H9 (cell line): ENCODE measurements around the gene MAP2K3. TPM values are rescaled to one million over a fixed set of nuclear protein-coding genes. Genes with fewer than 3 reads are reported as not detected.

ENCODE experiments used
- DNase-seq: peaks from one replicate; pipeline ENCODE4 v3.0.0-alpha.2; 2017
- H2AFZ ChIP-seq: one replicate; pipeline ENCODE4 v1.6.1; 2013; ENCODE audit warnings: mild to moderate bottlenecking, low read length, control low read depth, moderate library complexity
- H2AK5ac ChIP-seq: 2 replicates; pipeline ENCODE4 v1.6.1; 2013; ENCODE audit warnings: low read length, control low read depth, mixed read lengths; ENCODE audit not compliant: insufficient read length
- H2BK120ac ChIP-seq: one replicate; pipeline ENCODE4 v1.6.1; 2013; ENCODE audit warnings: low read depth, mild to moderate bottlenecking, low read length, control low read depth, inconsistent platforms; ENCODE audit not compliant: poor library complexity, severe bottlenecking
- H2BK12ac ChIP-seq: 2 replicates; pipeline ENCODE4 v1.6.1; 2013; ENCODE audit warnings: low read length, control low read depth, mixed read lengths, low read depth; ENCODE audit not compliant: insufficient read length
- H2BK15ac ChIP-seq: 2 replicates; pipeline ENCODE4 v1.6.1; 2013; ENCODE audit warnings: low read depth, low read length, control low read depth
- H2BK20ac ChIP-seq: one replicate; pipeline ENCODE4 v1.6.1; 2013; ENCODE audit warnings: low read depth, mild to moderate bottlenecking, low read length, control low read depth, inconsistent platforms; ENCODE audit not compliant: poor library complexity, severe bottlenecking
- H2BK5ac ChIP-seq: 2 replicates; pipeline ENCODE4 v1.6.1; 2013; ENCODE audit warnings: low read length, control low read depth, mixed read lengths; ENCODE audit not compliant: insufficient read length
- H3K14ac ChIP-seq: 2 replicates; pipeline ENCODE4 v1.6.1; 2013; ENCODE audit warnings: low read length, control low read depth; ENCODE audit not compliant: insufficient read depth
- H3K18ac ChIP-seq: 2 replicates; pipeline ENCODE4 v1.6.1; 2013; ENCODE audit warnings: low read depth, mild to moderate bottlenecking, mixed read lengths, low read length, control low read depth; ENCODE audit not compliant: insufficient read length
- H3K23ac ChIP-seq: 2 replicates; pipeline ENCODE4 v1.6.1; 2013; ENCODE audit warnings: low read length, control low read depth, mixed read lengths, low read depth; ENCODE audit not compliant: insufficient read length
- H3K23me2 ChIP-seq: 2 replicates; pipeline ENCODE4 v1.6.1; 2013; ENCODE audit warnings: low read depth, mild to moderate bottlenecking, mixed read lengths, low read length, control low read depth; ENCODE audit not compliant: insufficient read length, poor library complexity, severe bottlenecking
- H3K27ac ChIP-seq: 2 replicates; pipeline ENCODE4 v1.5.1; 2013; ENCODE audit warnings: low read length, control low read depth, mixed read lengths, low read depth; ENCODE audit not compliant: insufficient read length
- H3K27me3 ChIP-seq: 2 replicates; pipeline ENCODE4 v1.6.1; 2013; ENCODE audit warnings: low read length, control low read depth, inconsistent platforms; ENCODE audit not compliant: insufficient read depth
- H3K4ac ChIP-seq: 2 replicates; pipeline ENCODE4 v1.6.1; 2013; ENCODE audit warnings: low read depth, mild to moderate bottlenecking, control low read depth, inconsistent platforms, low read length, moderate library complexity
- H3K4me1 ChIP-seq: 2 replicates; pipeline ENCODE4 v1.6.1; 2013; ENCODE audit warnings: low read length, control low read depth, inconsistent platforms; ENCODE audit not compliant: insufficient read depth
- H3K4me2 ChIP-seq: 2 replicates; pipeline ENCODE4 v1.6.1; 2013; ENCODE audit warnings: low read length, control low read depth, mixed read lengths; ENCODE audit not compliant: insufficient read length, insufficient read depth
- H3K56ac ChIP-seq: 2 replicates; pipeline ENCODE4 v1.6.1; 2013; ENCODE audit warnings: low read depth, mild to moderate bottlenecking, mixed read lengths, low read length, control low read depth; ENCODE audit not compliant: insufficient read length
- H3K79me1 ChIP-seq: 2 replicates; pipeline ENCODE4 v1.6.1; 2013; ENCODE audit warnings: low read depth, mild to moderate bottlenecking, moderate library complexity, low read length, control low read depth, inconsistent platforms; ENCODE audit not compliant: insufficient read depth, poor library complexity, severe bottlenecking
- H3K79me2 ChIP-seq: 2 replicates; pipeline ENCODE4 v1.6.1; 2013; ENCODE audit warnings: low read length, control low read depth, inconsistent platforms; ENCODE audit not compliant: insufficient read depth
- H3K9ac ChIP-seq: 2 replicates; pipeline ENCODE4 v1.6.1; 2013; ENCODE audit warnings: low read length, control low read depth, mixed read lengths; ENCODE audit not compliant: insufficient read length; ENCODE audit errors: extremely low read depth
- H3K9me3 ChIP-seq: one replicate; pipeline ENCODE4 v1.6.1; 2013; ENCODE audit warnings: low read depth, low read length, inconsistent platforms; ENCODE audit not compliant: control insufficient read depth
- H3T11ph ChIP-seq: one replicate; pipeline ENCODE4 v1.6.1; 2013; ENCODE audit warnings: mild to moderate bottlenecking, low read length, control low read depth, inconsistent platforms
- H4K20me1 ChIP-seq: one replicate; pipeline ENCODE4 v1.6.1; 2013; ENCODE audit not compliant: control insufficient read depth, insufficient read length, insufficient read depth
- H4K5ac ChIP-seq: 2 replicates; pipeline ENCODE4 v1.6.1; 2013; ENCODE audit warnings: low read depth, mild to moderate bottlenecking, mixed read lengths, low read length, control low read depth; ENCODE audit not compliant: insufficient read length
- H4K8ac ChIP-seq: replicated peaks from 2 replicates; pipeline ENCODE4 v1.6.1; 2013; ENCODE audit warnings: low read length, control low read depth, mixed read lengths, low read depth; ENCODE audit not compliant: insufficient read length
- H4K91ac ChIP-seq: 2 replicates; pipeline ENCODE4 v1.6.1; 2013; ENCODE audit warnings: low read depth, mild to moderate bottlenecking, moderate library complexity, mixed read lengths, low read length, control low read depth; ENCODE audit not compliant: insufficient read length
- H3K27ac Mint-ChIP-seq, 3 experiments: 2 replicates in 2 of 3; 3 replicates in 1 of 3; pipeline ENCODE4 v1.8.0; 2020 to 2021; ENCODE audit warnings: mixed read lengths in 3 of 3, mild to moderate bottlenecking in 1 of 3, moderate library complexity in 1 of 3
- H3K27me3 Mint-ChIP-seq: 2 replicates; pipeline ENCODE4 v1.8.0; 2021; ENCODE audit warnings: low read depth, mild to moderate bottlenecking, moderate library complexity, mixed read lengths
- H3K36me3 Mint-ChIP-seq, 3 experiments: 2 replicates in 2 of 3; 3 replicates in 1 of 3; pipeline ENCODE4 v1.8.0; 2020 to 2021; ENCODE audit warnings: low read depth in 3 of 3, mixed read lengths in 3 of 3; ENCODE audit not compliant: insufficient read depth in 1 of 3
- H3K4me1 Mint-ChIP-seq, 2 experiments: 2 replicates each; pipeline ENCODE4 v1.8.0; 2020; ENCODE audit warnings: mixed read lengths in 2 of 2
- H3K4me3 Mint-ChIP-seq, 2 experiments: 2 replicates in 1 of 2; 3 replicates in 1 of 2; pipeline ENCODE4 v1.8.0; 2020 to 2021; ENCODE audit warnings: mild to moderate bottlenecking in 2 of 2, mixed read lengths in 2 of 2, moderate library complexity in 1 of 2
- H3K9me3 Mint-ChIP-seq, 2 experiments: 2 replicates in 1 of 2; 3 replicates in 1 of 2; pipeline ENCODE4 v1.8.0; 2020; ENCODE audit warnings: mild to moderate bottlenecking in 2 of 2, mixed read lengths in 2 of 2, moderate library complexity in 1 of 2
- CTCF ChIP-seq: fragments of 200-600 bp; sonication (generic); conservative IDR thresholded peaks from 3 replicates; pipeline ENCODE4 v1.8.0; 2021; ENCODE audit warnings: antibody characterized with exemption, mild to moderate bottlenecking
- WGBS: extraction: QIAGEN DNeasy Blood & Tissue Kit; methylation state at CpG from one replicate; pipeline ENCODE4 v1.1.7; 2013; ENCODE audit warnings: missing lambda C conversion rate, low lambda C conversion rate, mixed read lengths; ENCODE audit not compliant: insufficient read length; ENCODE audit errors: extremely low coverage; 5-methylcytosine and 5-hydroxymethylcytosine counted together
- total RNA-seq: library from RNA; stranded (reverse); gene quantifications from 2 replicates; pipeline ENCODE4 v1.2.1, GENCODE V29; 2021

The MAP2K3 gene
- total RNA-seq, 1 experiment from 2014 or later = 26.1 TPM

- Histone ChIP-seq H2AK5ac (no peak overlapping the region), H3K4me2 (peak overlapping the region; percentile 31), H3K18ac (no peak overlapping the region), H4K5ac (no peak overlapping the region), H3K9ac (no peak overlapping the region), H3T11ph (no peak overlapping the region), H2BK20ac (no peak overlapping the region), H3K4me1 (no peaks in the 10 kb centered on the region), H4K20me1 (no peaks in the 10 kb centered on the region), H3K14ac (no peak overlapping the region), H3K23ac (no peak overlapping the region), H3K27me3 (no peaks in the 10 kb centered on the region), H3K4ac (no peak overlapping the region), H3K56ac (no peak overlapping the region), H4K8ac (no peak overlapping the region), H3K79me1 (no peaks in the 10 kb centered on the region), H2AFZ (no peak overlapping the region), H2BK5ac (no peak overlapping the region), H3K79me2 (no peaks in the 10 kb centered on the region), H3K23me2 (peaks cover 3% of the 10 kb centered on the region), H2BK12ac (no peak overlapping the region), H2BK15ac (no peak overlapping the region), H2BK120ac (no peak overlapping the region), H3K9me3 (no peaks in the 10 kb centered on the region), H3K27ac (no peak overlapping the region), H4K91ac (no peak overlapping the region)
- Mint-ChIP-seq H3K4me1 (peaks cover 25 to 37% of the 10 kb centered on the region in 2 experiments), H3K27me3 (peaks cover 11% of the 10 kb centered on the region), H3K9me3 (peaks cover under 1 to 5% of the 10 kb centered on the region in 2 experiments; a peak in 2 of 5 replicates), H3K27ac (peak overlapping the region in 1 of 3 experiments; percentile 70; a peak in 1 of 7 replicates), H3K4me3 (peak overlapping the region; percentile 67 to 80), H3K36me3 (no peaks in the 10 kb centered on the region)
- no peak for TF ChIP-seq CTCF
- no peak for DNase-seq
- WGBS = no CpG with 5 or more reads among the region's 12 CpGs
These were observed 32.2 kb upstream of the MAP2K3 start for GRCh38 chr17:21252289-21252795.
